Upper lobe of right lung (tissue), 1 donor: ENCODE measurements around the gene CDC42BPG. TPM values are rescaled to one million over a fixed set of nuclear protein-coding genes. Genes with fewer than 3 reads are reported as not detected.
A peak's percentile ranks its signal among the peaks of the same experiment; 100 is the strongest.

Source experiments
- ATAC-seq: fragments of 200-7000 bp; cut with Tn5 transposase; one replicate; pipeline ENCODE4 v1.9.1; 2020; ENCODE audit warnings: mild to moderate bottlenecking, moderate library complexity
- DNase-seq: peaks from one replicate; pipeline ENCODE4 v3.0.0-alpha.2; 2020
- H3K27ac ChIP-seq: fragments of 200-600 bp; one replicate; pipeline ENCODE4 v1.8.0; 2022
- H3K27me3 ChIP-seq: fragments of 200-600 bp; one replicate; pipeline ENCODE4 v1.8.0; 2022; ENCODE audit warnings: mild to moderate bottlenecking
- H3K36me3 ChIP-seq: fragments of 200-600 bp; one replicate; pipeline ENCODE4 v1.8.0; 2022
- H3K4me1 ChIP-seq: fragments of 200-600 bp; one replicate; pipeline ENCODE4 v1.8.0; 2022
- H3K4me3 ChIP-seq: fragments of 200-600 bp; one replicate; pipeline ENCODE4 v1.8.0; 2022; ENCODE audit warnings: mild to moderate bottlenecking
- H3K9me3 ChIP-seq: fragments of 200-600 bp; one replicate; pipeline ENCODE4 v1.8.0; 2022
- CTCF ChIP-seq: fragments of 200-600 bp; IDR thresholded peaks from one replicate; pipeline ENCODE4 v1.8.0; 2022; ENCODE audit warnings: antibody characterized with exemption
- intact Hi-C: fragments of 100-400 bp; cut with DNase I; formaldehyde crosslinking; loops from one replicate; pipeline ENCODE4 v1.11.0; 2022
- total RNA-seq: library from RNA; stranded (reverse); fragmentation: NEBNext Ultra II Directional; extraction: Animal tissue kit (Norgen Biotek cat#: 25700); gene quantifications from one replicate; pipeline ENCODE4 v1.2.1, GENCODE V29; 2021
- donor health status: DM: no; HTN: yes; CAD: no; lungs with severe emphysema.

CDC42BPG gene
- total RNA-seq, 1 donor from 2014 or later: 20.9 TPM

DNA sequence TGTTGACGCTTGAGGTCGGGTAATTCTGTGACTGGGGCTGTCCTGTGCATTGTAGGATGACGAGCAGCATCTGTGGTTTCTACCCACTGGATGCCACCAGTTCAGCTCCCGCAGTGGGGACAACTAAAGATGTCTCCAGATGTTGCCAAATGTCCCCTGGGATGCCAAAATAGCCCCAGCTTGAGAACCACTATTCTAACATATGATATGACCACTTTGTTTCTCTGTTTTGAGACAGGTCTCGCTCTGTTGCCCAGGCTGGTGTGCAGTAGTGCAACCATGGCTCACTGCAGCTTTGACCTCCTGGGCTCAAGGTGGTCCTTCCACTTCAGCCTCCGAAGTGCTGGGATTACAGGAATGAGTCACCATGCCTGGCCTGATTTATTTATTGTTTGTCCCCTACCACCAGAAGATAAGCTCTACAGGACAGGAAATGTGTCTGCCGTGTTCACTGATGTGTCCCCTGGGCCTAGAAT lies 29.7 kb downstream of the CDC42BPG start:
- intact Hi-C loops: no loop called here
- Histone ChIP-seq H3K27ac (no peak overlapping the region), H3K9me3 (no peaks in the 10 kb centered on the region), H3K27me3 (no peaks in the 10 kb centered on the region), H3K4me3 (no peak overlapping the region), H3K36me3 (no peaks in the 10 kb centered on the region), H3K4me1 (no peaks in the 10 kb centered on the region)
- DNase-seq (no peak), ATAC-seq (no peak)
- TF ChIP-seq CTCF: no peak

- Histone ChIP-seq H3K27ac (no peak overlapping the region), H3K27me3 (no peaks in the 10 kb centered on the region), H3K4me1 (no peaks in the 10 kb centered on the region), H3K4me3 (no peak overlapping the region), H3K9me3 (no peaks in the 10 kb centered on the region), H3K36me3 (no peaks in the 10 kb centered on the region)
- no peak for DNase-seq
- intact Hi-C loops: no loop called here
- no peak for ATAC-seq
- TF ChIP-seq CTCF: no peak
Observed at GRCh38 chr11:64813826-64814225, 30.6 kb downstream of the CDC42BPG start.

GRCh38 chr11:64810891-64811272 lies 33.6 kb downstream of the CDC42BPG start:
- Histone ChIP-seq H3K4me3 (peak overlapping the region; percentile 77), H3K4me1 (no peaks in the 10 kb centered on the region), H3K27me3 (no peaks in the 10 kb centered on the region), H3K27ac (peak overlapping the region; percentile 71), H3K9me3 (no peaks in the 10 kb centered on the region), H3K36me3 (peaks cover 6% of the 10 kb centered on the region)
- intact Hi-C loops: no loop called here
- ATAC-seq: no peak
- DNase-seq: no peak
- TF ChIP-seq CTCF: no peak

GRCh38 chr11:64810271-64810890 lies 34.1 kb downstream of the CDC42BPG start, which contains the start of gene MEN1:
Gene MEN1, minus strand, starts transcription at chr11:64810551. Its CDS starts 442 bp downstream, at chr11:64810109.
- TF ChIP-seq CTCF: no peak
- H3K4me1 ChIP-seq: no peaks in the 10 kb centered on the region
- DNase-seq (peak; percentile 98), ATAC-seq (peak; percentile 99)
- H3K4me3 ChIP-seq: peak within 1 kb of the TSS; percentile 77
- H3K9me3 ChIP-seq: no peaks in the 10 kb centered on the region
- no peaks in the 10 kb centered on the region for H3K27me3 ChIP-seq
- H3K36me3 ChIP-seq: peaks cover 11% of the 10 kb centered on the region
- H3K27ac ChIP-seq: peak within 1 kb of the TSS; percentile 71
- intact Hi-C loops: no loop called here

GRCh38 chr11:64809781-64810241 lies 34.6 kb downstream of the CDC42BPG start:
- peaks cover 12% of the 10 kb centered on the region for H3K36me3 ChIP-seq
- H3K4me1 ChIP-seq: no peaks in the 10 kb centered on the region
- no peaks in the 10 kb centered on the region for H3K9me3 ChIP-seq
- no peaks in the 10 kb centered on the region for H3K27me3 ChIP-seq
- TF ChIP-seq CTCF: no peak
- H3K4me3 ChIP-seq: peak overlapping the region; percentile 77
- peak overlapping the region; percentile 71 for H3K27ac ChIP-seq
- no peak for DNase-seq
- intact Hi-C loops: no loop called here
- ATAC-seq: peak; percentile 21
